ENCODE data around the gene KAT6B. TPM values are rescaled to one million over a fixed set of nuclear protein-coding genes. Genes with fewer than 3 reads are reported as not detected.

The KAT6B gene
- total and polyA plus RNA-seq, 2 donors (not counting 1 experiment from before 2014, with no cell fraction given), result 3.9 to 37.8 TPM

DNA sequence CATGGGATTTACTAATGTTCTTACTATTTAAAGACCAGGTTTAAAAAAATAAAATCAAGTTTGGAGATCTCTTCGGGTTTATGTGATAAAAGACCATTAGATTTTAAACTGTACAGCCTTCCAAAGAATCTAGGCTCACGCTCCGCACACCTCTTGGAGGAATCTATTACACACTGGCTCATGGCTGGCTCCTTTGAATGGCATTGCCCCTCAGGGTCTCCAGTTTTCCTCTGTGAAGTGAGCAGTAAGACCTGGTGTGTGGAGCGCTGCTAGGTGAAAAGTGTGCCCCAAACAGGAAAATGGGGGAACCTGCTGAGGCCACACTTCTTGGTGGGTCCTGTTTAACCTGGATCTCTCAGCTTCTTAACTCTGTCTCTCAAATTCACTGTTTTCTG, 142.3 kb downstream of the KAT6B start:
- Histone ChIP-seq H3K9ac (ENCODE audit: insufficient read depth, low read length) (no peak overlapping the region), H3K36me3 (ENCODE audit: control insufficient read depth, insufficient read depth, low read length) (no peaks in the 10 kb centered on the region), H3K9me3 (ENCODE audit: control insufficient read depth, insufficient read depth, low read depth, low read length) (no peaks in the 10 kb centered on the region), H3K4me3 (replicated peaks in 1 of 4; ENCODE audit: control extremely low read depth in 1 of 4, insufficient read depth in 1 of 4, low read depth in 3 of 4, low read length in 4 of 4) (no peak overlapping the region), H3K27ac (ENCODE audit: insufficient read depth, low read length) (no peak overlapping the region), H3K79me2 (ENCODE audit: control insufficient read depth, insufficient read depth, low read length) (no peaks in the 10 kb centered on the region), H2AFZ (ENCODE audit: low read length) (no peak overlapping the region), H3K4me1 (ENCODE audit: control insufficient read depth, extremely low read depth, insufficient read depth, low read length) (no peaks in the 10 kb centered on the region), H3K27me3 (ENCODE audit: control insufficient read depth, insufficient read depth, low read length) (no peaks in the 10 kb centered on the region), H4K20me1 (ENCODE audit: control insufficient read depth, extremely low read depth, insufficient read depth, low read length) (peaks cover 2% of the 10 kb centered on the region), H3K4me2 (ENCODE audit: extremely low read depth, insufficient read depth, low read length) (no peak overlapping the region)
- DNase-seq (ENCODE audit: low read depth in 2 of 2), result no peak
- no peak for TF ChIP-seq EZH2 (IDR thresholded peaks at IDR 0.05; ENCODE audit: low read length, missing control alignments)
- TF ChIP-seq, protein P1, sequence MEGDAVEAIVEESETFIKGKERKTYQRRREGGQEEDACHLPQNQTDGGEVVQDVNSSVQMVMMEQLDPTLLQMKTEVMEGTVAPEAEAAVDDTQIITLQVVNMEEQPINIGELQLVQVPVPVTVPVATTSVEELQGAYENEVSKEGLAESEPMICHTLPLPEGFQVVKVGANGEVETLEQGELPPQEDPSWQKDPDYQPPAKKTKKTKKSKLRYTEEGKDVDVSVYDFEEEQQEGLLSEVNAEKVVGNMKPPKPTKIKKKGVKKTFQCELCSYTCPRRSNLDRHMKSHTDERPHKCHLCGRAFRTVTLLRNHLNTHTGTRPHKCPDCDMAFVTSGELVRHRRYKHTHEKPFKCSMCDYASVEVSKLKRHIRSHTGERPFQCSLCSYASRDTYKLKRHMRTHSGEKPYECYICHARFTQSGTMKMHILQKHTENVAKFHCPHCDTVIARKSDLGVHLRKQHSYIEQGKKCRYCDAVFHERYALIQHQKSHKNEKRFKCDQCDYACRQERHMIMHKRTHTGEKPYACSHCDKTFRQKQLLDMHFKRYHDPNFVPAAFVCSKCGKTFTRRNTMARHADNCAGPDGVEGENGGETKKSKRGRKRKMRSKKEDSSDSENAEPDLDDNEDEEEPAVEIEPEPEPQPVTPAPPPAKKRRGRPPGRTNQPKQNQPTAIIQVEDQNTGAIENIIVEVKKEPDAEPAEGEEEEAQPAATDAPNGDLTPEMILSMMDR (conservative IDR thresholded peaks at IDR 0.05 in 1 of 2, IDR thresholded peaks at IDR 0.05 in 1 of 2; ENCODE audit: low read depth in 1 of 2, low read length in 2 of 2), result no peak

DNA sequence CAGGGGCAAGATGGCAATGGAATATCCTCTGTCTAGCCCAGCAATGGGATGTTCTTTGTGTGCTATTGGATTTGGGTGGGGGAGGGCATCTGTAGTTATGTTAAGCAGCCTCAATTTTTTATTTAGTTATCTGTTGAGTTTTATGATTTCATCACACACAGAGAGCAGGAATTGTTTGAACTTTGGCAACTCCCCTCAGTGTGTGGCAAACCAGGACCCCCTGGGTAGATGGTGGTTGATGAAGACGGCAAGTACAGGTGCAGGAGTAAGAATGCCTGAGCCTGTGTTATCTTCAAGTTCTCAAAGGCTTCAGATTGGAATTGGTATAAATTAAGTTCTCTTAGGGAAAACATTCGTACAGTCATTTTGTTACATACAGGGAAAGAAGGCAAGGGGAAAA, 142.7 kb downstream of the KAT6B start:
- no peak for TF ChIP-seq EZH2 (IDR thresholded peaks at IDR 0.05; ENCODE audit: low read length, missing control alignments)
- TF ChIP-seq, protein P1 (conservative IDR thresholded peaks at IDR 0.05 in 1 of 2, IDR thresholded peaks at IDR 0.05 in 1 of 2; ENCODE audit: low read depth in 1 of 2, low read length in 2 of 2), result no peak
- no peak for DNase-seq (ENCODE audit: low read depth in 2 of 2)
- no peak overlapping the region for H2AFZ ChIP-seq (ENCODE audit: low read length)
- H3K4me1 ChIP-seq (ENCODE audit: control insufficient read depth, extremely low read depth, insufficient read depth, low read length), result no peaks in the 10 kb centered on the region
- H3K27me3 ChIP-seq (ENCODE audit: control insufficient read depth, insufficient read depth, low read length), result no peaks in the 10 kb centered on the region
- no peaks in the 10 kb centered on the region for H3K9me3 ChIP-seq (ENCODE audit: control insufficient read depth, insufficient read depth, low read depth, low read length)
- peaks cover 2% of the 10 kb centered on the region for H4K20me1 ChIP-seq (ENCODE audit: control insufficient read depth, extremely low read depth, insufficient read depth, low read length)
- no peak overlapping the region for H3K4me3 ChIP-seq (replicated peaks in 1 of 4; ENCODE audit: control extremely low read depth in 1 of 4, insufficient read depth in 1 of 4, low read depth in 3 of 4, low read length in 4 of 4)
- H3K27ac ChIP-seq (ENCODE audit: insufficient read depth, low read length), result no peak overlapping the region
- no peaks in the 10 kb centered on the region for H3K36me3 ChIP-seq (ENCODE audit: control insufficient read depth, insufficient read depth, low read length)
- no peak overlapping the region for H3K9ac ChIP-seq (ENCODE audit: insufficient read depth, low read length)
- H3K4me2 ChIP-seq (ENCODE audit: extremely low read depth, insufficient read depth, low read length), result no peak overlapping the region
- H3K79me2 ChIP-seq (ENCODE audit: control insufficient read depth, insufficient read depth, low read length), result no peaks in the 10 kb centered on the region

DNA sequence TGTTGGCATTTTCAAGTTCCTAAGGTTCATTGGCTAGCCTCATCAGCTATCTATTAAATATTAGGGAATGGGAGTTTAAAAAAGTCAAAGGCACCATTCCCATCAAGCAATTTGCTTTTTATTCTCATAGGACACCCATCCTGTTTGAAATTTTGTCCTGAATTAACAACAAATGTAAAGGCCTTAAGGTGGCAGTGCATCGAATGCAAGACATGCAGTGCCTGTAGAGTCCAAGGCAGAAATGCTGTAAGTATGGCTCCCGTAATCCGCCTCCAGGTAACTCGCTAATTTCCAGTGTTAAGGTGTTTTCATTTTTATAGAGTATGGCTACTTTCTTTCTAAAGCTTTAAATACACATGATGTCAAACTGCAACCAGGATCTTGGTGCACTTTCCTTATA, 143.1 kb downstream of the KAT6B start:
- H3K4me1 ChIP-seq (ENCODE audit: control insufficient read depth, extremely low read depth, insufficient read depth, low read length), result no peaks in the 10 kb centered on the region
- H4K20me1 ChIP-seq (ENCODE audit: control insufficient read depth, extremely low read depth, insufficient read depth, low read length), result peaks cover 2% of the 10 kb centered on the region
- no peaks in the 10 kb centered on the region for H3K79me2 ChIP-seq (ENCODE audit: control insufficient read depth, insufficient read depth, low read length)
- no peak for DNase-seq (ENCODE audit: low read depth in 2 of 2)
- H3K4me3 ChIP-seq (replicated peaks in 1 of 4; ENCODE audit: control extremely low read depth in 1 of 4, insufficient read depth in 1 of 4, low read depth in 3 of 4, low read length in 4 of 4), result no peak overlapping the region
- H3K27me3 ChIP-seq (ENCODE audit: control insufficient read depth, insufficient read depth, low read length), result no peaks in the 10 kb centered on the region
- no peak overlapping the region for H2AFZ ChIP-seq (ENCODE audit: low read length)
- H3K9me3 ChIP-seq (ENCODE audit: control insufficient read depth, insufficient read depth, low read depth, low read length), result no peaks in the 10 kb centered on the region
- H3K27ac ChIP-seq (ENCODE audit: insufficient read depth, low read length), result no peak overlapping the region
- no peak overlapping the region for H3K4me2 ChIP-seq (ENCODE audit: extremely low read depth, insufficient read depth, low read length)
- no peaks in the 10 kb centered on the region for H3K36me3 ChIP-seq (ENCODE audit: control insufficient read depth, insufficient read depth, low read length)
- TF ChIP-seq, protein P1 (conservative IDR thresholded peaks at IDR 0.05 in 1 of 2, IDR thresholded peaks at IDR 0.05 in 1 of 2; ENCODE audit: low read depth in 1 of 2, low read length in 2 of 2), result no peak
- no peak for TF ChIP-seq EZH2 (IDR thresholded peaks at IDR 0.05; ENCODE audit: low read length, missing control alignments)
- no peak overlapping the region for H3K9ac ChIP-seq (ENCODE audit: insufficient read depth, low read length)

All from fibroblast of lung (primary cell).